Measurements from ENCODE around the gene AKR1D1. TPM values are rescaled to one million over a fixed set of nuclear protein-coding genes. Genes with fewer than 3 reads are reported as not detected.

The AKR1D1 gene
- total RNA-seq, 1 donor = not detected

DNA sequence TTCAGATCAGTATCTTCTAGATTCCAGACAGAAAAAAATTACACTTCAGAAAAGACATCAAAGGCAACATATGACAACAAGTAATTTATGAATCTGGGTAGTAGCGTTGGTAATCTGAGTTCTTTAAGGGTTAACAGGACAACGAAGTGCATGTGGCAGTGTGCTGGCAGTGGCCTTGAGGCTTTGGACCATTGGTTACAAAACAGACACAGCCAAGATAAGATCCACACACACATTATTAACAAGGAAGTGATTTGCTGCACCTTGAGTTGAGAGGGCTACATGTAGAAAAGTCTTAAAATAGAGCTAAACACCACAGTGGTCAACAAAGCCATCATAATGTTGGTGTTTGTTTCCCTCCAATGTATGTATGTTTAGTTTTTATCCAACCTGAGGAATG lies 40.6 kb downstream of the AKR1D1 start:
- DNase-seq (ENCODE audit: low read depth) = no peak
- TF ChIP-seq, protein P1, sequence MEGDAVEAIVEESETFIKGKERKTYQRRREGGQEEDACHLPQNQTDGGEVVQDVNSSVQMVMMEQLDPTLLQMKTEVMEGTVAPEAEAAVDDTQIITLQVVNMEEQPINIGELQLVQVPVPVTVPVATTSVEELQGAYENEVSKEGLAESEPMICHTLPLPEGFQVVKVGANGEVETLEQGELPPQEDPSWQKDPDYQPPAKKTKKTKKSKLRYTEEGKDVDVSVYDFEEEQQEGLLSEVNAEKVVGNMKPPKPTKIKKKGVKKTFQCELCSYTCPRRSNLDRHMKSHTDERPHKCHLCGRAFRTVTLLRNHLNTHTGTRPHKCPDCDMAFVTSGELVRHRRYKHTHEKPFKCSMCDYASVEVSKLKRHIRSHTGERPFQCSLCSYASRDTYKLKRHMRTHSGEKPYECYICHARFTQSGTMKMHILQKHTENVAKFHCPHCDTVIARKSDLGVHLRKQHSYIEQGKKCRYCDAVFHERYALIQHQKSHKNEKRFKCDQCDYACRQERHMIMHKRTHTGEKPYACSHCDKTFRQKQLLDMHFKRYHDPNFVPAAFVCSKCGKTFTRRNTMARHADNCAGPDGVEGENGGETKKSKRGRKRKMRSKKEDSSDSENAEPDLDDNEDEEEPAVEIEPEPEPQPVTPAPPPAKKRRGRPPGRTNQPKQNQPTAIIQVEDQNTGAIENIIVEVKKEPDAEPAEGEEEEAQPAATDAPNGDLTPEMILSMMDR (IDR thresholded peaks at IDR 0.05; ENCODE audit: insufficient read depth, low read depth, low read length) = no peak

DNA sequence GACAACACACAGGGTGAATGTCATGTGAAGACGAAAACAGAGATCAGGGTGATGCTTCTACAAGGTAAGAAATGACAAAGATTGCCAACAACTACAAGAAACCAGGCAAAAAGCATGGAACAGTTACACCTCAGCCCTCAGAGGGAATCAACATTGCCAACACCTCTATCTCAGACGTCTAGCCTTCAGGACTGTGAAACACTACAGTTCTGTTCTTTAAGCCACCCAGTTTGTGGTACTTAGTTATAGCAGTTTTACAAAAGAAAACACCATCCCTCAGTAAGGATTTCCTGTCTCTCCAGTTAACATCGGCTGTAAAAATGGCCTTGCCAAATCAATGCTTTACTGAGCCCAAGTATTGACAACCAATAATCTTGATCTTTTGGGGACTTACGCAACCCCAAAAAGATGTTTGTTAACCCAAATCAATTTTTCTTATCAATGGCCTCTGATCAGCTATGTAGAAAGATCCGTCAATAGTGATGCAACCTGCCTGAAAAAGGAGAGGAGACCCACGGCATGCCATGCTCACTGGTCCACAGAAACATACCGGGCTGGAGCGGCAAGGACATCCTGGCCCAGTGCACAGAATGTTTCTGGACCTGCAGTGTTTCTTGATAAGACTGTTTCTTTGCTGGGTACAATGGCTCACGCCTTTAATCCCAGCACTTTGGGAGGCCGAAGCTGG lies 44.0 kb downstream of the AKR1D1 start:
- no peak for DNase-seq (ENCODE audit: low read depth)
- TF ChIP-seq, protein P1 (IDR thresholded peaks at IDR 0.05; ENCODE audit: insufficient read depth, low read depth, low read length) = no peak
- H3K4me3 ChIP-seq (ENCODE audit: low read depth, low read length) = no peak overlapping the region

More for the DNA sequence above, 40.6 kb downstream of the AKR1D1 start:
- no peak overlapping the region for H3K4me3 ChIP-seq (ENCODE audit: low read depth, low read length)

GRCh38 chr7:138122162-138122561 lies 45.9 kb downstream of the AKR1D1 start:
- TF ChIP-seq, protein P1 (IDR thresholded peaks at IDR 0.05; ENCODE audit: insufficient read depth, low read depth, low read length) = no peak
- no peak overlapping the region for H3K4me3 ChIP-seq (ENCODE audit: low read depth, low read length)
- no peak for DNase-seq (ENCODE audit: low read depth)

DNA sequence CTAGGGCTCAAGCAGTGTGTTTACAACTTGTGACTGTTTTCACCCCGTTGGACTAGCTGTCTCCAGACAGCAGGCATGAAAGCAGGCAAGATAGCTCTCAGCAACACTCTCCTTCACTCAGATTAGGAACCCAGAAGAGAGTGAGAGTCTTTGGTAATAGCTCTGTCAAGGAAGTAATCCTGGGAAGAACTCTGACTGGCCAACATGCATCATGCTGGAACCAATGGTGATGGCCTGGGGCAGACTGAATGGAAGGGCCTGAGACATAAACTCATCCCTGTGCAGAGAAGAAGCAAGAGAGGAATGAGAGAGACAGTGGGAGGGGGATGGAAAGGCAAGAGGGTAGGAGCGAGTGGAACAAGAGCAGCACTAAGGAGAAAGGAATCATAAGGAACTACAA lies 48.9 kb downstream of the AKR1D1 start:
- no peak overlapping the region for H3K4me3 ChIP-seq (ENCODE audit: low read depth, low read length)
- TF ChIP-seq, protein P1 (IDR thresholded peaks at IDR 0.05; ENCODE audit: insufficient read depth, low read depth, low read length) = no peak
- peak; percentile 10 for DNase-seq (ENCODE audit: low read depth)

DNA sequence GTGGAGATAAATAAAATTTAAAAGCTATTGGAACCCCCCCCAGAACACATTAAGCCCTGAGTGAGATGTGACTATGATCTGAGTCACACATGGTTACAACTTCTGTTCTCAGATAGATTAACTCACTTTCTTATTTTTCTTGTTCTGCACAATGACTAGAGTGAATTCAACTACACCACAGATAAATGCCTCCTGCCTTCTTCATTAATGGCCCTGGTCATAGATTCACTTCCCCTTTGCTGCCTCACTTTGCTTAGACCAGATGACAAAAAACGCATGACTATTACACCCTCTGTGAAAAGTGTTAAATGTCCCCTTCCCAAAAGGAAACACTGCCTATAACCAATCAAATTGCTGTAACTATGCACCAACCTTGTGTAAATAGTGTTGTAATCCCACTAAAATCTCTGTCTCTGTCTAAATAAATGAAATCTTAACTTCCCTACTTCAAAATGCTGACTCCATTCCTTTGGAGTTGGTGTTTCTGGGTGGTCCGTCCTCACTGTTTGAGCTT lies 49.4 kb downstream of the AKR1D1 start:
- TF ChIP-seq, protein P1 (IDR thresholded peaks at IDR 0.05; ENCODE audit: insufficient read depth, low read depth, low read length) = no peak
- peak; percentile 19 for DNase-seq (ENCODE audit: low read depth)
- H3K4me3 ChIP-seq (ENCODE audit: low read depth, low read length) = no peak overlapping the region

- DNase-seq (ENCODE audit: low read depth) = peak; percentile 48
- no peak overlapping the region for H3K4me3 ChIP-seq (ENCODE audit: low read depth, low read length)
- TF ChIP-seq, protein P1 (IDR thresholded peaks at IDR 0.05; ENCODE audit: insufficient read depth, low read depth, low read length) = no peak
Measured at GRCh38 chr7:138126928-138127327, 50.7 kb downstream of the AKR1D1 start.

All from fibroblast of villous mesenchyme (primary cell).